Skeletal muscle satellite cell (primary cell): ENCODE results near the gene GBP7.

ENCODE experiments used
- H3K27me3 ChIP-seq: 2 replicates; pipeline ENCODE4 v1.7.0; 2013; ENCODE audit warnings: low read length; ENCODE audit not compliant: control insufficient read depth, insufficient read depth
- H3K36me3 ChIP-seq: 2 replicates; pipeline ENCODE4 v1.7.0; 2013; ENCODE audit warnings: mild to moderate bottlenecking, control low read depth, low read length; ENCODE audit not compliant: insufficient read depth
- H3K4me1 ChIP-seq: 2 replicates; pipeline ENCODE4 v1.7.0; 2013; ENCODE audit warnings: low read length; ENCODE audit not compliant: control insufficient read depth, insufficient read depth
- H3K4me2 ChIP-seq: 2 replicates; pipeline ENCODE4 v1.7.0; 2013; ENCODE audit warnings: mild to moderate bottlenecking, low read length
- H3K4me3 ChIP-seq: 2 replicates; pipeline ENCODE4 v1.7.0; 2013; ENCODE audit warnings: low read length
- H3K9ac ChIP-seq: 2 replicates; pipeline ENCODE4 v1.7.0; 2013; ENCODE audit warnings: mild to moderate bottlenecking, low read depth, low read length, moderate library complexity
- H3K9me3 ChIP-seq: replicated peaks from 2 replicates; pipeline ENCODE4 v1.7.0; 2013; ENCODE audit warnings: mild to moderate bottlenecking, control low read depth, low read length

The GBP7 gene

GRCh38 chr1:89198491-89199072, 22.8 kb upstream of the GBP7 start, which contains the start of gene GBP4:
TSS of gene GBP4 (minus strand) at chr1:89198942. CDS start at chr1:89198834, 108 bp downstream.
- no peaks in the 10 kb centered on the region for H3K27me3 ChIP-seq
- H3K36me3 ChIP-seq: no peaks in the 10 kb centered on the region
- H3K9me3 ChIP-seq: no peaks in the 10 kb centered on the region
- no peaks in the 10 kb centered on the region for H3K4me1 ChIP-seq
- H3K9ac ChIP-seq: no peak within 1 kb of the TSS
- peak within 1 kb of the TSS; percentile 28 for H3K4me2 ChIP-seq
- H3K4me3 ChIP-seq: peak within 1 kb of the TSS; percentile 45

DNA sequence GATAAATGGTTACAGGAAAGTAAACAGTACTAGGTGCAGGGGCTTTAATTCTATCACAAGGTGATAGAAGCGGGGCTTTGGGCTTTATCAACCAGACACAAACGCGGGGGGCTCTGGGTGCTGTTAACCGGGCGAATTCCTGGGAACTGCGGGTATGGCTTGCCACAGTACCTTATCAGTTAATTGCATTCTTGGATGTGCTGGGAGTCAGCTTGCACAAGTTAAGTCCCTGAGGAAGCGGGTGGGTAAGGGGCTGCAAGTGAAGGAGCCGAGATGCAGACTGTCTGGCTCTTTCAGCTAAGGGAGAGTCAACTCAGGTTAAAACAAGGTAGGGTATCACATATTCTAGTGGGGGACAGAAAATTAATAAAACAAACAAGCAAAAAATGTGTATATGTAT, 22.3 kb upstream of the GBP7 start:
- Histone ChIP-seq H3K4me2 (peak overlapping the region; percentile 28), H3K9ac (no peak overlapping the region), H3K9me3 (no peaks in the 10 kb centered on the region), H3K36me3 (no peaks in the 10 kb centered on the region), H3K27me3 (no peaks in the 10 kb centered on the region), H3K4me1 (no peaks in the 10 kb centered on the region), H3K4me3 (peak overlapping the region; percentile 45)

DNA sequence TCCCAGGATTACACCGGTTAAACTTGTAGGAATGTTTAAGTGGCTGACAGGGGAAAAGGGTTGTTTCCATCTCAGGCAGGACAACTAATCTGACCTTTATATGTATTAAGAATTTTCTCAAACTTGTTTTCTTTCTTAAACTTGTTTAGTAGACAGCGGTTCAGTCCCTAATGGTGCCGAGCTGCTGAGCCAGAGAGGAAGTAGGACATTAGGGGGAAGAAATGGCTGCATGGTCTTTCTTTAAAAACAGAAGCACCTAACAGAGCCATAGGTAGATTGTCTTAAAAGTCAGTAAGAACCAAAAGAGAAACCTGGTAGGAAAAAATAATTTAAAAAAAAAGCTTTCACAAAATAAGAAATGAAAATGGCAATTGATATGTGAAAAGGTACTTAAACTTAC, 19.7 kb upstream of the GBP7 start:
- H3K4me2 ChIP-seq: no peak overlapping the region

DNA sequence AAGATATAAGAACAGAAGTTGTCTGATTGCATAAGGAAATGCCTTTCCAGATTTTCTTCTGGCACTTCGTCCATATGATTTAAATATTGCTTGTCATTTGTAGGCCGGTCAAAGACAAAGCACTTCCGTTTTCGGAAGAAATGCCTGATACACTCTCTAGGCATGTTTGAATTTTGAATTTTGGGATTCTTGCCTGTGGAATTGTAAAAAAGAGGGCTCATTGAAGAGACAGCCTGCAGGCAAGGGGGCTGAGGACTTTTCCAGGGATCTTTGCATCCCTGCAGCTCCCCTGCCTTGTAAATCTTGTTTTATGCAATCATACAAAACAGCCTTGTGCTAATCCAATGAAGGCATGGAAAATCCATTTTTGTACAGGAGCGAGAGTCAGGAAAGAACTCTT, 15.5 kb upstream of the GBP7 start:
- Histone ChIP-seq H3K9ac (no peak overlapping the region), H3K27me3 (no peaks in the 10 kb centered on the region), H3K4me3 (no peak overlapping the region), H3K4me1 (no peaks in the 10 kb centered on the region), H3K4me2 (no peak overlapping the region), H3K9me3 (no peaks in the 10 kb centered on the region), H3K36me3 (no peaks in the 10 kb centered on the region)

More for the DNA sequence above, 19.7 kb upstream of the GBP7 start:
- no peaks in the 10 kb centered on the region for H3K9me3 ChIP-seq
- H3K36me3 ChIP-seq: no peaks in the 10 kb centered on the region
- no peaks in the 10 kb centered on the region for H3K4me1 ChIP-seq
- no peaks in the 10 kb centered on the region for H3K27me3 ChIP-seq
- no peak overlapping the region for H3K4me3 ChIP-seq
- H3K9ac ChIP-seq: no peak overlapping the region

DNA sequence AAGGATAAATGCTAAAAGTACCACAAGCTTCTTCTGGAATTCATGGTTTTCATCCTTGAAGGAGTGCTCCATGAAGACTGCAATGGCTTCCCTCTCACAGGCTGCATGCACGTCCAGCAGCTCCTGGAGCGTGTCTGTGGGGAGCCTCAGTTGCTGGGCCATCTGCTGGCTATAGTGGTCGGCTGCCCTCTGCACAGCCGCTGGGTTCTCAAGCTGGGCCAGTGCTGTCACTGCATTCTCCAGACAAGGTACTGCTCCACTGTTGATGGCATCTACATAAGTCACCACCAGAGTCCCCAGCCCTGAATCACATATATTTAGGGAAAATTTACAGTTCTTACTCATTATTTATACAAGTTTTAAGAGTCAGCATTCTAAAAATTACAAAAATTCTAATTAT, 14.2 kb upstream of the GBP7 start:
- Histone ChIP-seq H3K27me3 (no peaks in the 10 kb centered on the region), H3K9ac (no peak overlapping the region), H3K36me3 (no peaks in the 10 kb centered on the region), H3K4me2 (no peak overlapping the region), H3K4me1 (no peaks in the 10 kb centered on the region), H3K9me3 (no peaks in the 10 kb centered on the region), H3K4me3 (no peak overlapping the region)

GRCh38 chr1:89179343-89179742, 3.5 kb upstream of the GBP7 start:
- H3K4me2 ChIP-seq: no peak overlapping the region
- H3K4me3 ChIP-seq: no peak overlapping the region
- H3K9me3 ChIP-seq: peaks cover 3% of the 10 kb centered on the region
- no peaks in the 10 kb centered on the region for H3K27me3 ChIP-seq
- no peaks in the 10 kb centered on the region for H3K4me1 ChIP-seq
- no peaks in the 10 kb centered on the region for H3K36me3 ChIP-seq
- H3K9ac ChIP-seq: no peak overlapping the region

- no peaks in the 10 kb centered on the region for H3K9me3 ChIP-seq
- no peak overlapping the region for H3K4me2 ChIP-seq
- H3K4me1 ChIP-seq: no peaks in the 10 kb centered on the region
- no peak overlapping the region for H3K9ac ChIP-seq
- H3K36me3 ChIP-seq: no peaks in the 10 kb centered on the region
- no peaks in the 10 kb centered on the region for H3K27me3 ChIP-seq
- H3K4me3 ChIP-seq: no peak overlapping the region
Measured at GRCh38 chr1:89176971-89177370, 1.2 kb upstream of the GBP7 start.

GRCh38 chr1:89174491-89174890, 1.3 kb downstream of the GBP7 start:
- H3K36me3 ChIP-seq: no peaks in the 10 kb centered on the region
- H3K9ac ChIP-seq: no peak overlapping the region
- H3K4me1 ChIP-seq: no peaks in the 10 kb centered on the region
- H3K4me3 ChIP-seq: no peak overlapping the region
- H3K4me2 ChIP-seq: no peak overlapping the region
- H3K27me3 ChIP-seq: no peaks in the 10 kb centered on the region
- H3K9me3 ChIP-seq: no peaks in the 10 kb centered on the region

- H3K27me3 ChIP-seq: no peaks in the 10 kb centered on the region
- H3K4me2 ChIP-seq: no peak overlapping the region
- no peaks in the 10 kb centered on the region for H3K4me1 ChIP-seq
- H3K4me3 ChIP-seq: no peak overlapping the region
- no peaks in the 10 kb centered on the region for H3K9me3 ChIP-seq
- H3K9ac ChIP-seq: no peak overlapping the region
- H3K36me3 ChIP-seq: no peaks in the 10 kb centered on the region
Measured at GRCh38 chr1:89172468-89173143, 3.2 kb downstream of the GBP7 start.

- no peak overlapping the region for H3K9ac ChIP-seq
- H3K4me1 ChIP-seq: no peaks in the 10 kb centered on the region
- no peak overlapping the region for H3K4me3 ChIP-seq
- no peaks in the 10 kb centered on the region for H3K9me3 ChIP-seq
- no peak overlapping the region for H3K4me2 ChIP-seq
- no peaks in the 10 kb centered on the region for H3K27me3 ChIP-seq
- H3K36me3 ChIP-seq: no peaks in the 10 kb centered on the region
Measured at GRCh38 chr1:89171067-89171438, 4.8 kb downstream of the GBP7 start.

DNA sequence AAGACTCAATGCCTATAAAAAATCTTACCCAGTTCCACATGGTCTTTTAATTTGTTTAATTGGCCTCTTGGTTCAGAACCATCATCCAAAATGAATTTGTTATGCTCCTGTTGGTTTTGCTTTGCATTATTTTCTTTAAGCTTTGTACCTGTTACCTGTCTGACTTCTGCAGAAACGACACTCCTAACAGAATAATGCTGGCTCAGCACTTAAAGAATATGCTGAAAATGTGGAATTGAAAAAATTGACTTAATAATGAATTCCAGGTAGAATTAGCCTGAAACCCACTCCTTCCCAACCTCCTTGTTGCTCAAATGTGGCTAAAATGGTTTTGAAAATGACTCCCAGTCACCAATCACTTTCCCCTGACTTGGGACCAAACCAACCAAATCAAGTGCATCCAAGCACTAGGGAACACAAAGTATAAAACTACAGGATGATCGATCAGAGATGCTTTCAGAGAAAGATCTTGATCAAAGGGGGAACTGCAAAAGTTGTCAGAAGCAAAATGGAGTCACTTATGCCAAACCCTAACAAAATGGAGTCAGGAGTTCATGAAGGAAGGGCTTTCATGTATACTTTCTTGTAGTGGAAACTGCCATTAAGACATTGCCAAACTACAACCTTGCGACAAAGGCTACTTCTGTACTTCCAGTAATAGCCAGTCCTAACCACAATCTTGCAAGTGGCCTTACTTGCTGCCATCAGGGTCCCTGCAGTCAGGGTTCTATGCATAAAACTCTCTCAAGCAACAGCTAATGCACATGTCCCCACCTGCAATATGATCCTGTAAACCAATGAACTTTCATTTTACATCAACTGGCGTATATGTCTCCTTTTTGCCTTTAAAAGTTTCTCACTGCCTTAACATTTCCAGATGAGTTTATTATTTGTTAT, 5.4 kb downstream of the GBP7 start:
- Histone ChIP-seq H3K4me3 (no peak overlapping the region), H3K4me1 (no peaks in the 10 kb centered on the region), H3K4me2 (no peak overlapping the region), H3K9me3 (no peaks in the 10 kb centered on the region), H3K27me3 (no peaks in the 10 kb centered on the region), H3K9ac (no peak overlapping the region), H3K36me3 (no peaks in the 10 kb centered on the region)
